IMR-90 (cell line): Measurements from ENCODE around the gene ZNF579. TPM values are rescaled to one million over a fixed set of nuclear protein-coding genes. Genes with fewer than 3 reads are reported as not detected.
A peak's percentile ranks its signal among the peaks of the same experiment; 100 is the strongest.

Experiments used
- ATAC-seq: fragments of 200-7000 bp; cut with Tn5 transposase; 2 replicates; pipeline ENCODE4 v1.9.1; 2020; ENCODE audit warnings: low read depth, mild to moderate bottlenecking, moderate library complexity
- BruUV-seq: library from RNA; stranded (reverse); fragments of 400-500 nt; replicated peaks from 2 replicates; lab custom pipeline; 2021; lab: Mats Ljungman, UMichigan
- CTCF ChIA-PET: fragments of 300-600 bp; formaldehyde crosslinking; extraction: SDS; loops from one replicate; lab custom pipeline; 2021; ENCODE audit warnings: antibody characterized with exemption; lab: Yijun Ruan, JAX
- POLR2A ChIA-PET: fragments of 300-600 bp; sonication (Branson Sonifier 250); formaldehyde crosslinking; loops from one replicate; lab custom pipeline; 2022; ENCODE audit warnings: antibody characterized with exemption; ENCODE audit not compliant: unreplicated experiment; lab: Charles Lee
- DNase-seq: peaks from one replicate; pipeline ENCODE4 v3.0.0; 2013
- H2AFZ ChIP-seq: replicated peaks from 2 replicates; pipeline ENCODE3; 2013; ENCODE audit warnings: low read length, mild to moderate bottlenecking; ENCODE audit not compliant: poor library complexity
- H2AK5ac ChIP-seq: 2 replicates; pipeline ENCODE4 v1.6.1; 2013; ENCODE audit warnings: low read depth, low read length, inconsistent platforms
- H2AK9ac ChIP-seq: replicated peaks from 2 replicates; pipeline ENCODE3; 2013; ENCODE audit warnings: mild to moderate bottlenecking, low read depth, low read length, moderate library complexity; ENCODE audit not compliant: poor library complexity
- H2BK120ac ChIP-seq: 2 replicates; pipeline ENCODE4 v1.6.1; 2013; ENCODE audit warnings: low read depth, low read length, inconsistent platforms
- H2BK15ac ChIP-seq: 3 replicates; pipeline ENCODE4 v1.6.1; 2013; ENCODE audit warnings: low read depth, low read length, inconsistent platforms
- H2BK20ac ChIP-seq: 2 replicates; pipeline ENCODE4 v1.6.1; 2013; ENCODE audit warnings: low read depth, mild to moderate bottlenecking, inconsistent platforms, low read length, moderate library complexity
- H2BK5ac ChIP-seq: 2 replicates; pipeline ENCODE4 v1.6.1; 2013; ENCODE audit warnings: mild to moderate bottlenecking, low read depth, low read length, inconsistent platforms; ENCODE audit not compliant: poor library complexity, severe bottlenecking
- H3K14ac ChIP-seq: replicated peaks from 2 replicates; pipeline ENCODE4 v1.6.1; 2013; ENCODE audit warnings: low read depth, low read length, inconsistent platforms
- H3K18ac ChIP-seq: 2 replicates; pipeline ENCODE4 v1.6.1; 2013; ENCODE audit warnings: low read depth, low read length, control low read depth
- H3K23ac ChIP-seq: 2 replicates; pipeline ENCODE4 v1.6.1; 2013; ENCODE audit warnings: low read depth, low read length, inconsistent platforms
- H3K27ac ChIP-seq: 2 replicates; pipeline ENCODE4 v1.5.1; 2013; ENCODE audit warnings: mild to moderate bottlenecking, control low read depth, low read length; ENCODE audit not compliant: insufficient read depth
- H3K27me3 ChIP-seq: 2 replicates; pipeline ENCODE4 v1.6.1; 2013; ENCODE audit warnings: low read length; ENCODE audit not compliant: control insufficient read depth, insufficient read depth
- H3K36me3 ChIP-seq: 2 replicates; pipeline ENCODE4 v1.6.1; 2013; ENCODE audit warnings: low read length, mixed read lengths; ENCODE audit not compliant: control insufficient read depth, insufficient read depth
- H3K4ac ChIP-seq: 2 replicates; pipeline ENCODE4 v1.6.1; 2013; ENCODE audit warnings: low read depth, low read length, inconsistent platforms
- H3K4me1 ChIP-seq: 2 replicates; pipeline ENCODE4 v1.6.1; 2013; ENCODE audit warnings: low read length, mixed read lengths; ENCODE audit not compliant: control insufficient read depth, insufficient read depth
- H3K4me2 ChIP-seq: 2 replicates; pipeline ENCODE4 v1.6.1; 2013; ENCODE audit warnings: low read depth, mild to moderate bottlenecking, control low read depth, low read length, moderate library complexity
- H3K4me3 ChIP-seq: 2 replicates; pipeline ENCODE4 v1.5.1; 2013; ENCODE audit warnings: low read depth, mild to moderate bottlenecking, control low read depth, low read length, moderate library complexity; ENCODE audit not compliant: insufficient read depth
- H3K56ac ChIP-seq: 2 replicates; pipeline ENCODE4 v1.6.1; 2013; ENCODE audit warnings: low read length, inconsistent platforms; ENCODE audit not compliant: insufficient read depth; ENCODE audit errors: extremely low read depth
- H3K79me1 ChIP-seq, 2 experiments: 2 replicates each; pipeline ENCODE4 v1.6.1; 2013; ENCODE audit warnings: low read length in 2 of 2, inconsistent platforms in 1 of 2, low read depth in 1 of 2
- H3K9ac ChIP-seq: 2 replicates; pipeline ENCODE4 v1.6.1; 2013; ENCODE audit warnings: low read depth, low read length, control low read depth
- H3K9me1 ChIP-seq: 2 replicates; pipeline ENCODE4 v1.6.1; 2013; ENCODE audit warnings: low read length, inconsistent platforms; ENCODE audit not compliant: insufficient read depth
- H3K9me3 ChIP-seq: 2 replicates; pipeline ENCODE4 v1.6.1; 2013; ENCODE audit warnings: low read length; ENCODE audit not compliant: control insufficient read depth, insufficient read depth
- H4K20me1 ChIP-seq: 2 replicates; pipeline ENCODE4 v1.6.1; 2013; ENCODE audit warnings: low read length, inconsistent platforms; ENCODE audit not compliant: insufficient read depth
- H4K5ac ChIP-seq: 2 replicates; pipeline ENCODE4 v1.6.1; 2013; ENCODE audit warnings: mild to moderate bottlenecking, low read depth, low read length, control low read depth
- H4K8ac ChIP-seq, 2 experiments: 2 replicates each; pipeline ENCODE4 v1.6.1; 2013; ENCODE audit warnings: low read depth in 2 of 2, low read length in 2 of 2, control low read depth in 1 of 2, inconsistent platforms in 1 of 2
- H4K91ac ChIP-seq: 2 replicates; pipeline ENCODE4 v1.6.1; 2013; ENCODE audit warnings: low read depth, low read length, inconsistent platforms; ENCODE audit not compliant: insufficient read depth
- BHLHE40 ChIP-seq: fragments of 150-350 bp; IDR thresholded peaks from 2 replicates; pipeline ENCODE4 v1.6.1; 2016; ENCODE audit warnings: mild to moderate bottlenecking, low read depth, low read length
- FOS ChIP-seq: fragments of 150-350 bp; IDR thresholded peaks from 2 replicates; pipeline ENCODE4 v1.6.1; 2016; ENCODE audit warnings: low read depth, low read length
- MAFK ChIP-seq: IDR thresholded peaks from 2 replicates; pipeline ENCODE4 v1.6.1; 2012; ENCODE audit warnings: low read depth, low read length, improper control_type of control experiment
- MAZ ChIP-seq: IDR thresholded peaks from 2 replicates; pipeline ENCODE4 v1.6.1; 2012; ENCODE audit warnings: low read depth, mild to moderate bottlenecking, low read length, improper control_type of control experiment, moderate library complexity, borderline replicate concordance
- MXI1 ChIP-seq: IDR thresholded peaks from 2 replicates; pipeline ENCODE4 v1.6.1; 2012; ENCODE audit warnings: low read depth, mild to moderate bottlenecking, low read length, moderate library complexity, borderline replicate concordance
- NFE2L2 ChIP-seq: fragments of 150-350 bp; IDR thresholded peaks from 2 replicates; pipeline ENCODE4 v1.6.1; 2016; ENCODE audit warnings: low read depth, mild to moderate bottlenecking, low read length
- POLR2A ChIP-seq: IDR thresholded peaks from 2 replicates; pipeline ENCODE4 v1.6.1; 2012; ENCODE audit warnings: mild to moderate bottlenecking, low read depth, low read length
- RAD21 ChIP-seq: IDR thresholded peaks from 2 replicates; pipeline ENCODE4 v1.6.1; 2012; ENCODE audit warnings: low read length, improper control_type of control experiment
- USF2 ChIP-seq: fragments of 150-350 bp; IDR thresholded peaks from 2 replicates; pipeline ENCODE4 v1.6.1; 2017; ENCODE audit warnings: mild to moderate bottlenecking, antibody characterized with exemption, low read length, low read depth
- WGBS, 2 experiments: methylation state at CpG; one replicate each; pipeline versions ENCODE4 v1.1.5 to v1.1.7; 2013; ENCODE audit warnings: missing lambda C conversion rate in 2 of 2; ENCODE audit not compliant: insufficient read length in 1 of 2; ENCODE audit errors: extremely low coverage in 2 of 2; 5-methylcytosine and 5-hydroxymethylcytosine counted together
- dilution Hi-C: fragments of 300-500 bp; cut with HindIII; formaldehyde crosslinking; loops from one replicate; pipeline ENCODE4 v1.14.3; 2018; ENCODE audit warnings: low sequenced_read_pairs; ENCODE audit not compliant: unreplicated experiment
- in situ Hi-C: fragments of 300-500 bp; cut with MboI; formaldehyde crosslinking; loops from 3 replicates; pipeline ENCODE4 v1.14.3; 2019; ENCODE audit warnings: low sequenced_read_pairs, inconsistent platforms, mixed read lengths
- intact Hi-C: fragments of 100-400 bp; cut with micrococcal nuclease; formaldehyde crosslinking; loops from 2 replicates; pipeline ENCODE4 v1.10.0; 2022
- polyA plus RNA-seq, 3 experiments: library from polyadenylated mRNA; depleted of rRNA; stranded (reverse); fragments of >200 nt; gene quantifications; 2 replicates each; pipeline ENCODE4 v1.2.3, GENCODE V29; 2012; ENCODE audit warnings: low replicate concordance in 1 of 3
- total RNA-seq: library from RNA; depleted of rRNA; stranded (reverse); fragments of >200 nt; gene quantifications from 2 replicates; pipeline ENCODE4 v1.2.3, GENCODE V29; 2012

The ZNF579 gene
- total and polyA plus RNA-seq, 2 of the 4 experiments (the other 2 are of a cell fraction): 0.54 to 9.0 TPM

GRCh38 chr19:55553217-55554182 lies 27.1 kb downstream of the ZNF579 start:
- peak overlapping the region; percentile 90; the same call in 2 of the 3 replicates for H2BK15ac ChIP-seq
- peak overlapping the region; percentile 88 for H4K91ac ChIP-seq
- DNase-seq (no peak), ATAC-seq (no peak)
- no peaks in the 10 kb centered on the region for H4K20me1 ChIP-seq
- peak overlapping the region; percentile 46; the same call in 1 of the 2 replicates for H3K9ac ChIP-seq
- H2AK5ac ChIP-seq: peak overlapping the region; percentile 85
- H3K79me1 ChIP-seq: no peaks in the 10 kb centered on the region; a peak in 1 of 4 replicates
- TF ChIP-seq BHLHE40 (no peak), POLR2A (no peak), USF2 (no peak), MAFK (no peak), NFE2L2 (no peak), MAZ (no peak), RAD21 (no peak), MXI1 (no peak), FOS (no peak)
- dilution Hi-C loops (no loop called here), in situ Hi-C loops (no loop called here), intact Hi-C loops (loop anchor here (2.0 kb wide), 1 partner anchor 27 kb away; the partner anchor contains the start of gene ZNF579)
- H2AK9ac ChIP-seq: peak overlapping the region; percentile 44
- no peak overlapping the region; the same call in 1 of the 2 replicates for H3K56ac ChIP-seq
- H3K27ac ChIP-seq: peak overlapping the region; percentile 38
- H3K27me3 ChIP-seq: no peaks in the 10 kb centered on the region; the same call in 1 of the 2 replicates
- peak overlapping the region; percentile 86 for H2AFZ ChIP-seq
- peak overlapping the region; percentile 87 for H3K23ac ChIP-seq
- peak overlapping the region; percentile 76 for H3K18ac ChIP-seq
- H2BK120ac ChIP-seq: peak overlapping the region; percentile 88
- H2BK20ac ChIP-seq: peak overlapping the region; percentile 95
- H3K9me1 ChIP-seq: peaks cover 9% of the 10 kb centered on the region
- H4K8ac ChIP-seq: peak overlapping the region in 1 of 2 experiments; percentile 95; a peak in 3 of 4 replicates
- no peaks in the 10 kb centered on the region for H3K9me3 ChIP-seq
- no peak overlapping the region for H3K4me3 ChIP-seq
- ChIA-PET POLR2A (interaction anchor here (1.1 kb wide), 1 partner anchor 71 kb away, joined by 3 read pairs; the partner anchor contains the start of gene ZNF784), CTCF (no interaction called here)
- peak overlapping the region; percentile 80 for H2BK5ac ChIP-seq
- H3K4me1 ChIP-seq: peaks cover 18% of the 10 kb centered on the region
- H3K4ac ChIP-seq: peak overlapping the region; percentile 74
- H3K4me2 ChIP-seq: peak overlapping the region; percentile 33; the same call in 1 of the 2 replicates
- H3K36me3 ChIP-seq: no peaks in the 10 kb centered on the region
- WGBS, 2 experiments: 71% methylated on average over 8 of the region's 13 CpGs; no CpG with 5 or more reads in 1 of the 2 experiments
- peak overlapping the region; percentile 90 for H3K14ac ChIP-seq
- BruUV-seq: no TSS peak
- H4K5ac ChIP-seq: peak overlapping the region; percentile 90
